Stimulated activated CD8-positive, alpha-beta memory T cell treated with anti-CD3 and anti-CD28 coated beads, Interleukin-7, amount 100 ng/mL, for 4 hours (primary cell): ENCODE results near the gene CCDC178.
"Not testable (repeated sequence)": the region's sequence is repeated elsewhere in the genome, so short reads cannot be mapped to it uniquely, and the experiment has no call there.

Experiments used
- DNase-seq, 2 donors: peaks; one replicate each; pipeline ENCODE4 v3.0.0-alpha.2; 2020; ENCODE audit warnings: low read depth in 2 of 2

CCDC178 gene

DNA sequence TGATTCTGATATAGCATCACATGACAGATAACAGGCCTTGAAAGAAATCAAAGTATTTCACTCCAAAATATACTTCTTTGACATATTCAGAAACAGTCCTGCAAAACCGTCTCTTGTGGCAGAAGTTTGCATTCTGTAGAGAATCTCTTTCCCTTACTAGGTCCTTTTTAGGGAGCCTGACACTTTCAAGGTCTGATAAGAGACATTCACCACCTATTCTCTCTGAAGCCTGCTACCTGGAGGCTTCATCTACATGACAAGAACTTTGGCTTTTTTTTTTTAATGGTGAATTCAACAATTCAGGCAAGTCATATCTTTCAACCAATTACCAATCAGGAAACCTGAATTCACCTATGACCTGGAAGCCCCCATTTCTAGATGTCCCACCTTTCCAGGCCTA, 83.8 kb downstream of the CCDC178 start:
- no peak for DNase-seq

DNA sequence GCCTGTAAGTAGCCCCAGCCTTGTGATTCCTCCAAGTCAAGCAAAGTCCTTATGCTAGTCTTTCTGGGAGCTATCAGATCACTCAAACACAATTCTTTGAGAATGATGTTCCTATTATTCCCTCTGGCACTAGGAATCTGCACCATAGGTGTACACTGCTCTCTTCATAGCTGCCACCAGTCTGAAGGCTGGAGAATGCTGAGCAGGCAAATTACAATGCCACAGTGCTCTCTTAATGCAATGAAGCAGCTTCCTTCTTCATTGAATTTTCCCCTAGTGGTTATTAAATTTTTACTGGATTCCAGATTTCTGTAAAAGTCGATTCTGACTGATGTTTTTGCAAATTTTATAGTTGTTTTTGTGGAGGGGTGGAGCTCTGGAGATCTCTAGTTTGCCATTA, 84.8 kb downstream of the CCDC178 start:
- no peak for DNase-seq

DNA sequence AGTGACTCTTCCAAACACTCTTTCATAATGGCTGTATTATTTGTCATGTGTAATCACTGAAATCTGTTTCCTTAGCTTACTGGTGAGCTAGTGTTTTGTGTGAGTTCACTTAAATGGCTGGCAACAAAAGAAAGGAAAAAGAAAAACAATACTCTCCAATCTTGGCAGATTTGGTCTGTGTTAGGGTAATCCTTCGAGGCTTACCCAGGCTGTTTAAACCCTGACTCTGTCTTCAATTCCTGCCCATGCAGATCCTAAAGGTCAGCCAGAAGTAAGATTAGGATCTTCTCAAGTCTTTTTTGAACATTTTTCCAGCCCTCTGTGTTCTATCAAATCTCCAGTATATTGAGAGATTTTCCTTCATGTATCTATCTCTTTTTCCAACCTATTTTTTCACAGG, 85.3 kb downstream of the CCDC178 start:
- DNase-seq = no peak

DNA sequence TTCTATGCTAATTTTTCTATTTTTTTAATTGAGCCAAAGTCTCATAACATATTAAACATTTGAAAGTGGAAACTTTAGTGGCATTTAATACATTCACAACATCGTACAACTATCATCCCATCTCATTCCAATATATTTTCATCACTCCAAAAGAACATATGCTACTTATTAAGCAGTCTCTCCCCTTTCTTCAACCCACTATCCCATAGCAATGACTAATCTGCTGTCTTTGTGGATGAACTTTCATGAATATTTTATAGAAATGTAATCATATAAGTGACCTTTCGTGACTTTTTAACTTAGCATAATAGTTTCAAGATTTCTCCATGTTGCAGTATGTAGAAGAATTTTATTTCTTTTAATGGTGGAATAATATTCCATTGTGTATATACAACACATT, 90.3 kb downstream of the CCDC178 start:
- DNase-seq = no peak

DNA sequence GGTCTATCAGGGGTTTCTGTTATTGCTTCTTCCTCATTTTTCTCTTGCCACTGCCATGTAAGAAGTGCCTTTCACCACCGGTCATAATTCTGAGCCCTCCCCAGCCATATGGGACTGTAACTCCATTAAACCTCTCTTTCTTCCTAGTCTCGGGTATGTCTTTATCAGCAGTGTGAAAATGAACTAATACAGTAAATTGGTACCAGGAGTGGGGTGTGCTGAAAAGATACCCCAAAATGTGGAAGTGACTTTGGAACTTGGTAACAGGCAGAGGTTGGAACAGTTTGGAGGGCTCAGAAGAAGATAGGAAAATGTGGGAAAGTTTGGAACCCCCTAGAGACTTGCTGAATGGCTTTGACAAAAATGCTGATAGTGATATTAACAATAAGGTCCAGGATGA, 100.8 kb downstream of the CCDC178 start:
- not testable (repeated sequence) for DNase-seq

DNA sequence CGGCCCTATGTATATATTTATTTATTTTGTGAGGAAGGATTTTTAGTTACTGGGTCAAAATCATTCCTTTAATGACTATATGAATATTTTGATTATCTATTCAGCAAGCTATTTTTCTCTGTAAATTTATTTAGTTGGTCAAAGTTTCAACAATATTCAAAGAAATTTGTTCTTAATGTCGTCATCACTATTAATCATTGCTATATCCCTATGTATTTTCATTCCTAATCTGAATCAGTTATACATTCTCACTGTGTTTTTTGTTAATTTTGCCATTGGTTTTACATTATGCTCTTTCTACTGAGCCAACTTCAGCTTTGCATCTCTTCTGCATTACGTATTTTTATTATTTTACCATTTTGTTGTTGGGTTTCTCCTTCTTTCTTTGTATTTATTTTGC, 105.7 kb downstream of the CCDC178 start:
- DNase-seq = no peak

DNA sequence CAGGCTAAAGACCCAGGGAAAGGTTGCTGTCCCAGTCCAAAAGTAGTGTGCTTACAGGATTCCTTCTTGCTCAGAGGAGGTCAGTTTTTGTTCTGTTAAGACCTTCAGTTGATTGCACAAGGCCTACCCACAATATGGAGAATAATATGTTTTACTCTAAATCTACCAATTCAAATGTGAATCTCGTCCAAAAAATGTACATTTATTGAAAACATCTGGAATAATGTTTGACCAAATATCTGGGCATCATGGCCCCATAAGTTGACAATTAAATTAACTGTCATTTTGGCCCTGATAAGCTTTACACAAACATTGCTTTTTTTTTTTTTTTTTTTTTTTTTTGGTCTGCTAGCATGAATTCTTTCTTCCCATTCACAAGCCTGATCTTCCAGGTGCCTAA, 109.8 kb downstream of the CCDC178 start:
- no peak for DNase-seq

DNA sequence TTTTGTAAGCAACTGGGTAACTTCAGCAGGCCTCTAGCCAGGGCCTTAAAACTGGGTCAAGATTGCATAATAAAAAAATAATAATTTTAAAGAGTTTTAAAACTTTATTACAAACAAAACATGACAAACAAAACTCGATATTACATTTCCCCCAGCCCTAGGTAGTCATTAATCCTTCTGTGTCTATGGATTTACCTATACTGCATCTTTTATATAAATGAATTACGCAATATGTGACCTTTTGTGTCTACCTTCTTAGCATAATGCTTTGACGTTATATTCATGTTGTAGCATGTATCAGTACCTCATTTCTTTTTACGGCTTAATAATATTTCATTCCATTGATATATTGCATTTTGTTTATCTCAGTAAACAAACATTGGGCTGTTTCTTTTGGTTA, 113.5 kb downstream of the CCDC178 start:
- no peak for DNase-seq

DNA sequence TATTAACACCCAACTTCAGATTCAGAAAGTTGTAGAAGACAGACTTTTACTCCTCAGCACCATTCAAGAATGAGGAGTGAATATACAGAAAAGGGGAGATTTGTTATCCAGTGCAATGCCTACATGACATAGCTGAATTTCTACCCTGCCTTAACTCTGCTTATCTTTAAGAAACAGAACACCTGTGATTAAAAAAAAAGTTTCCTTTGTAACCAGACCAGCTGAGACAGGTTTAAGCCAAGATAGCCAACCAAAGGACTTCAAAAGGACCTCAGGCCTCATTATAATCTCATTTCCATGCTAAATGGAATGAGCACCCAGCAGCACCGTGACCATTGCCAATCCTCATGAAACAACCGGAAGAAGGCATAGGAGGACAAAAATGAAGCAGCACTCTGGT, 122.9 kb downstream of the CCDC178 start:
- DNase-seq = no peak

DNA sequence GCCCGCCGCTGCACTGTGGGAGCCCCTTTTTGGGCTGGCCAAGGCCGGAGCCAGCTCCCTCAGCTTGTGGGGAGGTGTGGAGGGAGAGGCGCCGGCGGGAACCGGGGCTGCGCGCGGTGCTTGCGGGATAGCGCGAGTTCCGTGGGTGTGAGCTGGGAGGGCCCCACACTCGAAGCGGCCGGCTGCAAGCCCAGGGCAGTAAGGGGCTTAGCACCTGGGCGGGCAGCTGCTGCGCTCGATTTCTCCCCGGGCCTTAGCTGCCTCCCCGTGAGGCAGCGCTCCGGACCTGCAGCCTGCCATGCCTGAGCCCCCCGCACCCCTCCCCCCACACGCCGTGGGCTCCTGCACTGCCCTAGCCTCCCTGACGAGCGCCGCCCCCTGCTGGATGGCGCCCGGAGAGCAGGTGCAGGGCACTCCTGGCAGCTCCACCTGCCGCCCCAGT, 124.4 kb downstream of the CCDC178 start:
- no peak for DNase-seq

DNA sequence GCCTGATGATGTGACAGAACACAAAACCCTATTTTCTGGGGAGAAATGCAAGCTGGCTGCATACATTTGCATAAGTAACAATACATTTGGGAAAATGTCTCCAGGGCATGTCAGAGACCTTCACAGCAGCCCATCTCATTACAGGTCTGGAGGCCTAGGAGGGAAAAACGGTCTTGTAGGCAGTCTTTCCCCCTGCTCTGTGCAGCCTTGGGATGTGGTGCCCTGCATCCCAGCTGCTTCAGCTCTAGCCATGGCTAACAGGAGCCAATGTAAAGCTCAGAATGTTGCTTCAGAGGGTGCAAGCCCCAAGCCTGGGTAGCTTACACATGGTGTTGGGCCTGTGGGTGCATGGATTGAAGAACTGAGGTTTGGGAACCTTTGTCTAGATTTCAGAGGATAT, 133.0 kb downstream of the CCDC178 start:
- DNase-seq = no peak

DNA sequence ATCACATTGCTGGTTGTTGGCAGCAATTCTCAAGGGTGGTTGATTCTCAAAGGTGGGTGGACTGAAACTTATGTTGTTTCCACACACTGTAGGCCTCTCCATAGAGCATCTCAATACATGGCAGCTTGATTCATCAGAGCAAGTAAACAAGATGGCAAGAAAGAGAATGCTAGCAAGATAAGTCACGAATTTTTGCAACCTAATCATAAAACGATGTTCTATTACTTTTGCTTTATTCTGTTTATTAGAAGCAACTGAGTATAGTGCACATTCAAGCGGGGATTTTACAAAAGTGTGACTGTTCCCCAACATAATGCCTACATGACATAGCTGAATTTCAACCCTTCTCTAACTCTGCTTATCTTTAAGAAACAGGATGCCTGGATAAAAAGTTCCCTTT, 136.2 kb downstream of the CCDC178 start:
- no peak for DNase-seq

DNA sequence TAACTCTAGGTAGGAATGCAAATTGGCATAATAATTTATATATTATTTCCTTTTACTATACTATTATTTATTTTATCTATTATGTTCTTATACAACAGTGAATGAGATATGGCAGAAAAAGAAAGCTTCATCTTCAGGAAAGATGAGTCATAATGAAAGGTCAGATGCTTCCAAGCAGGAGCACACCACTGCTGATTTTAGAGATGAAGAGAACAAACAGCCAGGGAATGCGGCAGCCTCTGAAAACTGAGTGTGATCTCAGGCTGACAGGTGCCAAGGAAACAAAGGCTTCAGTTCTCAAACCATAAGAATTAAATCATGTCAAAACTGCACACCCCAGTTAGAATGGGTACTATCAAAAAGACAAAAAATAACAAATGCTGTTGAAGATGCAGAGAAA, 149.0 kb downstream of the CCDC178 start:
- no peak for DNase-seq

DNA sequence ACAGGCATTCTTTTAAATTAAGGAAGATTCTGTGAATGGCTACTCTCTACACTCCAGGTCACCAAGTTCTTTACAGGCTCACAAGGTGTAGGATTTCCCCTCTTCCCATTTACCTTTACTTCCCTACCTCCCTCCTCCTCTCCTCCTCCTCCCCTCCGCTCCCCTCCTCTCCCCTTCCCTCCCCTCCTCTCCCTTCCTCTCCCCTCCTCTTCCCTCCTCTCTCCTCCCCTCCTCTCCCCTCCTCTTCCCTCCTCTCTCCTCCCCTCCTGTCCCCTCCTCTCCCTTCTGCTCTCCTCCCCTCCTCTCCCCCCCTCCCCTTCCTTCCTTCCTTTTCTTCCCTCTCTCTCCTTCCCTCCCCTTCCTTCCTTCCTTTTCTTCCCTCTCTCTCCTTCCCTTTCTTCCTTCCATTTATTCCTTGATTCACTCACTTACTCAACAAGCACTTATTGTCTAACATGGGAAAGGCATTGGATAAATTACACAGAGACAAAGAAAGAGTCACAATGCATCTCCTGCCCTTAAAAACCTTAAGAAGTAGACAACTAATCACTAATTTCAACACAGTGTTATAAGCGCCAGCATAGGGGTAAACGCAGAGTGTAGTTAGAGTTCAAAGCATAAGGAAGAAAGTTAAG, 152.3 kb downstream of the CCDC178 start:
- DNase-seq = no peak

DNA sequence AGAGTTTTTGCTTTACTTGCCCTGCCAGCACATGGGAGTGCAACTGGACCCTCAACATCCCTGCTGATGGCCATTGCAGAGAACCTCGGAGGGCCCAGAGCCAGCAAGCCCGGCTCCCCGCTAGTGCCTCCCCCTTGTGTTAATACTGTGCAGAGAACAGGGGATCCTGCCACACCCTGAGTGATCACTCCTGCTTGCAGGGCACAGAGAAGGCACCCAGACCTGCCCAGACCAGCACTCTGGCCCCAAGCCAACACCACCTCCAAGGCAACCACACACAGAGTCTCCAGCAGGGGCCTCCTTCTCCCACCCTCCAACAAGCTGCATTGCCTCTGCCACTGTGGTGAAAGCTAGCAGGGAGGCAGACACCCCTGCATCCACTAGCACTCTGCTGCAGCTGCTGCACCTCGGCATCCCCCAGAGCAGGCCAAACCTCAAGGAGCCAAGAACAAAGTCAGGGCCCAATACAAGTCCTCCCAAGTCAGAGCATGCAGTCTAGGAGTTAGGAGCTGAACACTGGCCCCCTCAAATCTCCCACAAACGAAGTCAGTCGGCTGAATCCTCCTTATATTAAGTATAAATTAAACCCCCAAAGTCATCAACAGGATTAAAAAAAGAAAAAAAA, 157.7 kb downstream of the CCDC178 start:
- DNase-seq = no peak

DNA sequence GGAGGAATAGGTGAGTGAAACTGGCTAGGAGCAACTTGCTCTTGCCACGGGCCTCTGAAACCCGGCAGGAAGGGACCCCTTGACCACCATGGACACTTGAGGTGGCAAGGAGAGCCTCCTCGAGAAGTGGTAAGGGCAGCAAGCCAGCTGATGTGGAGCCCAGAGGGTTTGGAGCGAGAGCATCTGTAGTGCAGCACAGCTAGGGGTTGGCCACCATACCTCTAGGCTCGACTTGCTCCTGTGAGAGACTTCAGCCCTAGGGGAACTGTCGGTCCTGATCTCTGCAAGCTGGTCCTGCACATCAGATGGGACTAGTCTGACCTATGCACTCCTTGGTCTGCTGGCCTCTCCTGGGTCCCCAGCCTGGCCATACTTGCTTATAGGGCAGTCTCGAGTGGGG, 158.4 kb downstream of the CCDC178 start:
- no peak for DNase-seq

DNA sequence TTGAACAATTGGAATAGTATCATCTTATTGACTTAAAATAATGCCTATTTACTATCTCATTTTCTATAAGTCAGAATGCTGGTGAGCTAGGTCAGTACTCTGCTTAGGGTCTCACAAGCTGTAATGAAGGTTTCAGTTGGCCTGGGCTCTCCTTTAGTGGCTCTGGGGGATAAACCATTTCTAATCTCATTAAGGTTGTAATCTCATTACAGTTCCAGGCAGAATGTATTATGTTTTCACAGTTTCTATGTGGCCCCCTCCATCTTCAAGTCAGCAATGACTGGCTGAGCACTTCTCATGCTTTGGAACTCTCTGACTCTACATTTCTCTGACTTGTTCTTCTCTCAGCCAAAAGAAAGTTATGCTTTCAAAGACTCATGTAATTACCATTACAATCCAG, 163.1 kb downstream of the CCDC178 start:
- DNase-seq = no peak

DNA sequence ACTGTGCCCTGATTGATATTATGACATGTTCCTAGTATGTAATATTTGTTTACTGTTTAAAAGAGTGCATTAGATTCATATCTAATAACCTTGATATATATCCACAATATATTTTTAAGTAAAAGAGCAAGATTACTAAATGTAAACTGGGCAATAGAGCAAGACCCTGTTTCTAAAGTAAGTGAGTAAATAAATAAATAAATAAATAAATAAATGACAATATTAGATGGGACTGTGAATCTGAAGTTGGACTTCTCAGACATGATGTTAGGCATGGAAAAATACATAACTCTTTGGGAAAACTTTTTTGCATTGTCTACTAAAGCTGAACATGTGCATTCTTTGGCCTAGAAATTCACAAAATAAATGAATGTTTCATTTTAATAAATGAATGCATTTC, 164.7 kb downstream of the CCDC178 start:
- DNase-seq = no peak

DNA sequence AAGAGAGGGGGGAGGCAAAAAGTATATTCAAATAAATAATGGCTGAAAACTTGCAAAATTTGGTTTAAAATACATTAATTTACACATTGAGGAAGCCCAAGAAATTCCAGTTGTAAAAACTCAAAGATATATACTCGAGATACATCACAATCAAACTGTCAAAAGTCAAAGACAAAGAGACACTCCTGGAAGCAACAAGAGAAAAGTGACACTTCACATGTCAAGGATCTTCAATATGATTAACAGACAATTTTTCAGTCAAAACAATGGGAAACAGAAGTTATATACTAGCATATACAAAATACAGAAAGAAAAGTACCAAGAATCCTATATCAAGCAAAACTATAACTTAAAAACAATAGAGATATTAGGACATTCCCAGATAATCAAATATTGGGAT, 170.2 kb downstream of the CCDC178 start:
- DNase-seq = no peak

DNA sequence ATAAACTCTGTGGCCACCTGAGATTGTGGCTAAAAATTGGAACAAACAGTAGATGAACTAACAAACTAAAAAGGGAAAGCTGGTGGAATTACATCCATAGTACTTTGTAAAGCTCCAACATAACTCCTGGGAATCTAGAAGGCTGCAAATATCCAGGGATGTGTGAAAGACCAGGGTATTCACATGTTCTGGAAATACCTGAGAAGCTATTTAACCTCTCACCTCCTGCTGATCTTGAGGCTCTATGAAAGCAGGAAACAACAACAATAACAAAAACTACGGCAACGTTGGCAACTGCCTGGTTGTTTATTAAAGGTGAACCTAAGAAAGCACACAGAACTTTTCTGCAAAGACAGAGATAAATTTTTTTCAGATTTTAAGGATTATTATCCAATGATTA, 171.3 kb downstream of the CCDC178 start:
- DNase-seq = no peak

DNA sequence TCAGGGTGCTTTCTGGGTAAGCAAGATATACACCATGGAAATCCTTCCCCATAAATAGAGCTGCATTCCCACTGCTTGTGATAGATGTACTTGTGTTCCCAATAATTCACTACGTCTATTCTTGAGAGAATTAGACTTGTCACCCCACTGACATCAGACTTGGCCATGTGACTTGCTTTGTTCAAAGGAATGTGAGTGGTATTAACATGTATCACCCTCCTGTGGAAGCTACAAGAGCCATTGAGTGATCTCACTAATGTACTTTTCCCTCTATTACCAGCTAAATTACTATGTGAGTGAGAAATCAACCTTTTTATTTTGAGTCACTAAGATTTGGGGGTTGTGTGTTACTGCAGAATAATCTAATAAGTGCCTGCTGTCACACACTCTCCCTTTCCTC, 176.0 kb downstream of the CCDC178 start:
- no peak for DNase-seq

DNA sequence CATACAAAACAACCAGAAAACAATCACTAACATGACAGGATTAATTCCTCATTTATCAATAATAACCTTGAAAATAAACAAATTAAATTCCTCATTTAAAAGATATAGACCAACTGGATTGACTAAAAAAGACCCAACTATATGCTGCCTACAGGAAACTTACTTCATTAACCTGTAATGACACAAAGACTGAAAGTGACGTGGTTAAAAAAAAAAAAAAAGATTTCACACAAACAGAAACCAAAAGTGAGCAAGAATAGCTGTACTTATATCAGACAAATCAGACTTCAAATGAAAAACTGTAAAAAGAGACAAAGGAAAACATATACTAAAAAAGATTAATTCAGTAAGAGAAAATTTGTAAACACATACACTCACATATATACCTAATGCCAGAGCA, 201.2 kb downstream of the CCDC178 start:
- no peak for DNase-seq

DNA sequence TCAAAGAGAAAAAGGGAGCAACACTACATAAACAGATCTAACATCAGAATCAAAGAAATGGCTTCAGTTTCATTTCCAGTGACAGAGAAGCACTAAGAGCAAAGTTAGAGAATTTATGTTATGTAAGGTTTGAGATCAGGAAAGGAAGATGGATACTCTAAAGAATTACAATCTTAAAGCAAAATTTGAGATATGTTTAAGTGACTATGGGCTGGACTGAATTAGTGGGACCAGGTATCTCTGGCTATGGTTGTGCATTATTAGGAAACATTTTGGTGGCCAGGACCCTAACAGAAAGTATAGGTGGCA, 208.2 kb downstream of the CCDC178 start:
- no peak for DNase-seq
